Measurements from ENCODE around the gene SMIM32.

- no peak for TF ChIP-seq CTCF (conservative IDR thresholded peaks at IDR 0.05)
- TF ChIP-seq ZFX (IDR thresholded peaks at IDR 0.05), result no peak
Observed at GRCh38 chr5:136143312-136143711, 49.6 kb downstream of the SMIM32 start.
